Gastroesophageal sphincter (tissue), 3 donors: ENCODE results near the gene PRPF6.
A peak's percentile ranks its signal among the peaks of the same experiment; 100 is the strongest.

Experiments
- CTCF ChIP-seq, 4 experiments: fragments of 200-600 bp in 2 of 4; fragments of 450-650 bp in 2 of 4; sonication (generic) in 1 of 4; IDR thresholded peaks; one replicate each; pipeline ENCODE4 v1.5.1; 2017 to 2019; ENCODE audit warnings: antibody characterized with exemption in 4 of 4, mild to moderate bottlenecking in 2 of 4, moderate library complexity in 2 of 4
- EP300 ChIP-seq: sonication (generic); formaldehyde crosslinking; IDR thresholded peaks from one replicate; pipeline ENCODE4 v1.6.1; 2017; ENCODE audit warnings: antibody characterized with exemption, mild to moderate bottlenecking
- POLR2A ChIP-seq, 2 donors: fragments of 450-650 bp; IDR thresholded peaks; one replicate each; pipeline ENCODE4 v1.6.1; 2017; ENCODE audit warnings: antibody characterized with exemption in 2 of 2, mild to moderate bottlenecking in 2 of 2, moderate library complexity in 1 of 2
- POLR2AphosphoS5 ChIP-seq: sonication (generic); formaldehyde crosslinking; IDR thresholded peaks from one replicate; pipeline ENCODE4 v1.6.1; 2017; ENCODE audit warnings: antibody characterized with exemption

GRCh38 chr20:63969838-63970713 is 10.9 kb upstream of the PRPF6 start, which contains the start of gene ZNF512B:
- TF ChIP-seq POLR2AphosphoS5, result no peak
- TF ChIP-seq POLR2A (IDR thresholded peaks at IDR 0.05), result no peak
- TF ChIP-seq CTCF (IDR thresholded peaks at IDR 0.05), result peak in 1 of 4 experiments; percentile 8
- TF ChIP-seq EP300, result no peak
